Activated CD4-positive, alpha-beta memory T cell treated with anti-CD3 and anti-CD28 coated beads, Interleukin-2, amount 10 ng/mL, durations not matched to agents 7 days and 5 days (primary cell): ENCODE measurements around the gene SEPTIN14. TPM values are rescaled to one million over a fixed set of nuclear protein-coding genes. Genes with fewer than 3 reads are reported as not detected.
"Not testable (repeated sequence)": the region's sequence is repeated elsewhere in the genome, so short reads cannot be mapped to it uniquely, and the experiment has no call there.

Experiments
- CTCF ChIA-PET: fragments of 350-600 bp; sonication (Branson Sonifier 250); formaldehyde crosslinking; loops from one replicate; lab custom pipeline; 2021; ENCODE audit warnings: antibody characterized with exemption, inconsistent platforms; lab: Charles Lee
- POLR2A ChIA-PET: fragments of 350-600 bp; sonication (Branson Sonifier 250); formaldehyde crosslinking; loops from one replicate; lab custom pipeline; 2021; ENCODE audit warnings: antibody characterized with exemption; lab: Charles Lee
- DNase-seq: peaks from one replicate; pipeline ENCODE4 v3.0.0-alpha.2; 2020
- H3K27ac Mint-ChIP-seq: one replicate; pipeline ENCODE4 v1.8.0; 2021; ENCODE audit warnings: mild to moderate bottlenecking, mixed read lengths
- H3K27me3 Mint-ChIP-seq: one replicate; pipeline ENCODE4 v1.8.0; 2021; ENCODE audit warnings: mixed read lengths
- H3K36me3 Mint-ChIP-seq: one replicate; pipeline ENCODE4 v1.8.0; 2021; ENCODE audit warnings: low read depth, mixed read lengths
- H3K4me1 Mint-ChIP-seq: one replicate; pipeline ENCODE4 v1.8.0; 2021; ENCODE audit warnings: mixed read lengths
- H3K4me3 Mint-ChIP-seq: one replicate; pipeline ENCODE4 v1.8.0; 2021; ENCODE audit warnings: mild to moderate bottlenecking, mixed read lengths
- H3K9me3 Mint-ChIP-seq: one replicate; pipeline ENCODE4 v1.8.0; 2021; ENCODE audit warnings: mixed read lengths
- total RNA-seq, 2 experiments: library from RNA; stranded (reverse); gene quantifications; one replicate each; pipeline ENCODE4 v1.2.3, GENCODE V29; 2021

SEPTIN14 gene
- total RNA-seq, 2 experiments from 2014 or later: not detected

GRCh38 chr7:55845164-55845563 is 17.4 kb downstream of the SEPTIN14 start:
- H3K4me3 Mint-ChIP-seq, H3K36me3 Mint-ChIP-seq, CTCF ChIA-PET, H3K27me3 Mint-ChIP-seq, DNase-seq, H3K27ac Mint-ChIP-seq, H3K4me1 Mint-ChIP-seq, H3K9me3 Mint-ChIP-seq, POLR2A ChIA-PET: not testable (repeated sequence)

GRCh38 chr7:55838595-55838994 is 24.0 kb downstream of the SEPTIN14 start:
- DNase-seq: no peak
- Mint-ChIP-seq H3K9me3 (no peaks in the 10 kb centered on the region), H3K4me1 (no peaks in the 10 kb centered on the region), H3K36me3 (no peaks in the 10 kb centered on the region), H3K27me3 (no peaks in the 10 kb centered on the region), H3K4me3 (no peak overlapping the region), H3K27ac (no peak overlapping the region)
- POLR2A ChIA-PET: no interaction called here
- CTCF ChIA-PET: no interaction called here

- Mint-ChIP-seq H3K36me3 (no peaks in the 10 kb centered on the region), H3K4me1 (no peaks in the 10 kb centered on the region), H3K9me3 (peaks cover 13% of the 10 kb centered on the region), H3K4me3 (no peak overlapping the region), H3K27me3 (no peaks in the 10 kb centered on the region), H3K27ac (no peak overlapping the region)
- CTCF ChIA-PET: no interaction called here
- DNase-seq: no peak
- POLR2A ChIA-PET: no interaction called here
These were observed 35.0 kb downstream of the SEPTIN14 start for GRCh38 chr7:55827577-55827976.

- Mint-ChIP-seq H3K9me3 (peaks cover 7% of the 10 kb centered on the region), H3K36me3 (no peaks in the 10 kb centered on the region), H3K27ac (no peak overlapping the region), H3K4me3 (no peak overlapping the region), H3K27me3 (no peaks in the 10 kb centered on the region), H3K4me1 (no peaks in the 10 kb centered on the region)
- POLR2A ChIA-PET: no interaction called here
- CTCF ChIA-PET: no interaction called here
- DNase-seq: no peak
These were observed 43.9 kb downstream of the SEPTIN14 start for GRCh38 chr7:55818686-55819085.

- POLR2A ChIA-PET, H3K4me1 Mint-ChIP-seq, CTCF ChIA-PET, H3K4me3 Mint-ChIP-seq, H3K27ac Mint-ChIP-seq, H3K36me3 Mint-ChIP-seq, DNase-seq, H3K27me3 Mint-ChIP-seq: not testable (repeated sequence)
- peaks cover 14% of the 10 kb centered on the region for H3K9me3 Mint-ChIP-seq
These were observed 65.3 kb downstream of the SEPTIN14 start for GRCh38 chr7:55797260-55797659.

GRCh38 chr7:55794527-55794926 is 68.0 kb downstream of the SEPTIN14 start:
- peaks cover 14% of the 10 kb centered on the region for H3K9me3 Mint-ChIP-seq
- no peaks in the 10 kb centered on the region for H3K4me1 Mint-ChIP-seq
- no peak overlapping the region for H3K4me3 Mint-ChIP-seq
- ChIA-PET POLR2A (no interaction called here), CTCF (interaction anchor here (0.7 kb wide), 1 partner anchor 226 kb away, joined by 4 read pairs; no protein-coding TSS in a partner anchor)
- H3K27ac Mint-ChIP-seq: no peak overlapping the region
- H3K36me3 Mint-ChIP-seq: no peaks in the 10 kb centered on the region
- H3K27me3 Mint-ChIP-seq: no peaks in the 10 kb centered on the region
- no peak for DNase-seq

- H3K4me3 Mint-ChIP-seq: no peak overlapping the region
- no peaks in the 10 kb centered on the region for H3K36me3 Mint-ChIP-seq
- H3K27ac Mint-ChIP-seq: no peak overlapping the region
- ChIA-PET POLR2A (no interaction called here), CTCF (no interaction called here)
- H3K27me3 Mint-ChIP-seq: no peaks in the 10 kb centered on the region
- DNase-seq: no peak
- peaks cover 10% of the 10 kb centered on the region for H3K9me3 Mint-ChIP-seq
- H3K4me1 Mint-ChIP-seq: no peaks in the 10 kb centered on the region
These were observed 70.5 kb downstream of the SEPTIN14 start for GRCh38 chr7:55792048-55792447.

- H3K36me3 Mint-ChIP-seq: no peaks in the 10 kb centered on the region
- no peak overlapping the region for H3K27ac Mint-ChIP-seq
- CTCF ChIA-PET: no interaction called here
- no peaks in the 10 kb centered on the region for H3K4me1 Mint-ChIP-seq
- H3K27me3 Mint-ChIP-seq: no peaks in the 10 kb centered on the region
- POLR2A ChIA-PET: no interaction called here
- H3K9me3 Mint-ChIP-seq: no peaks in the 10 kb centered on the region
- H3K4me3 Mint-ChIP-seq: no peak overlapping the region
- no peak for DNase-seq
These were observed 74.8 kb downstream of the SEPTIN14 start for GRCh38 chr7:55787796-55788195.

GRCh38 chr7:55786901-55787300 is 75.7 kb downstream of the SEPTIN14 start:
- no peak overlapping the region for H3K27ac Mint-ChIP-seq
- no peak for DNase-seq
- POLR2A ChIA-PET: no interaction called here
- H3K9me3 Mint-ChIP-seq: no peaks in the 10 kb centered on the region
- H3K27me3 Mint-ChIP-seq: no peaks in the 10 kb centered on the region
- H3K4me1 Mint-ChIP-seq: no peaks in the 10 kb centered on the region
- H3K36me3 Mint-ChIP-seq: no peaks in the 10 kb centered on the region
- H3K4me3 Mint-ChIP-seq: no peak overlapping the region
- CTCF ChIA-PET: no interaction called here

GRCh38 chr7:55785444-55785843 is 77.1 kb downstream of the SEPTIN14 start:
- DNase-seq, H3K9me3 Mint-ChIP-seq, POLR2A ChIA-PET, H3K36me3 Mint-ChIP-seq, H3K27me3 Mint-ChIP-seq, H3K4me3 Mint-ChIP-seq, CTCF ChIA-PET, H3K27ac Mint-ChIP-seq, H3K4me1 Mint-ChIP-seq: not testable (repeated sequence)

GRCh38 chr7:55784151-55784550 is 78.4 kb downstream of the SEPTIN14 start:
- ChIA-PET POLR2A (no interaction called here), CTCF (no interaction called here)
- Mint-ChIP-seq H3K36me3 (no peaks in the 10 kb centered on the region), H3K27me3 (no peaks in the 10 kb centered on the region), H3K9me3 (no peaks in the 10 kb centered on the region), H3K4me3 (no peak overlapping the region), H3K27ac (no peak overlapping the region), H3K4me1 (no peaks in the 10 kb centered on the region)
- DNase-seq: no peak

GRCh38 chr7:55778631-55779030 is 83.9 kb downstream of the SEPTIN14 start:
- CTCF ChIA-PET: interaction anchor here (0.5 kb wide), 1 partner anchor 83 kb away, joined by 3 read pairs; no protein-coding TSS in a partner anchor
- DNase-seq: no peak
- POLR2A ChIA-PET: no interaction called here
- Mint-ChIP-seq H3K4me3 (no peak overlapping the region), H3K9me3 (no peaks in the 10 kb centered on the region), H3K4me1 (no peaks in the 10 kb centered on the region), H3K27ac (no peak overlapping the region), H3K36me3 (no peaks in the 10 kb centered on the region), H3K27me3 (no peaks in the 10 kb centered on the region)

- CTCF ChIA-PET: no interaction called here
- Mint-ChIP-seq H3K4me1 (no peaks in the 10 kb centered on the region), H3K36me3 (no peaks in the 10 kb centered on the region), H3K9me3 (no peaks in the 10 kb centered on the region), H3K4me3 (no peak overlapping the region), H3K27ac (no peak overlapping the region), H3K27me3 (no peaks in the 10 kb centered on the region)
- POLR2A ChIA-PET: no interaction called here
- DNase-seq: no peak
These were observed 86.4 kb downstream of the SEPTIN14 start for GRCh38 chr7:55776196-55776595.

- no peaks in the 10 kb centered on the region for H3K9me3 Mint-ChIP-seq
- no peak for DNase-seq
- no peak overlapping the region for H3K4me3 Mint-ChIP-seq
- H3K27me3 Mint-ChIP-seq: no peaks in the 10 kb centered on the region
- H3K27ac Mint-ChIP-seq: no peak overlapping the region
- ChIA-PET CTCF (no interaction called here), POLR2A (no interaction called here)
- no peaks in the 10 kb centered on the region for H3K4me1 Mint-ChIP-seq
- H3K36me3 Mint-ChIP-seq: no peaks in the 10 kb centered on the region
These were observed 87.5 kb downstream of the SEPTIN14 start for GRCh38 chr7:55775051-55775420.
